GM12891 (cell line): ENCODE measurements around the gene NUP155.

ENCODE experiments used
- DNase-seq: peaks from one replicate; pipeline ENCODE4 v3.0.0; 2011; ENCODE audit warnings: low spot score; ENCODE audit not compliant: insufficient read length
- FAIRE-seq: peaks from 2 replicates; lab custom pipeline; 2011; peaks lifted over from hg19 to GRCh38; lab: Jason Lieb, UNC
- PAX5 ChIP-seq: IDR thresholded peaks from 2 replicates; pipeline ENCODE4 v1.6.1; 2011; ENCODE audit warnings: low read length, moderate library complexity, mild to moderate bottlenecking; ENCODE audit not compliant: insufficient read depth, severe bottlenecking
- POLR2A ChIP-seq: IDR thresholded peaks from 2 replicates; pipeline ENCODE4 v1.6.1; 2011; ENCODE audit warnings: low read depth, low read length, control low read depth
- POLR2AphosphoS5 ChIP-seq: IDR thresholded peaks from 2 replicates; pipeline ENCODE4 v1.6.1; 2011; ENCODE audit warnings: low read depth, low read length, control low read depth
- POU2F2 ChIP-seq: IDR thresholded peaks from 2 replicates; pipeline ENCODE4 v1.6.1; 2011; ENCODE audit warnings: low read depth, mild to moderate bottlenecking, control low read depth, low read length, moderate library complexity
- SPI1 ChIP-seq: IDR thresholded peaks from 2 replicates; pipeline ENCODE4 v1.6.1; 2011; ENCODE audit warnings: low read depth, low read length, control low read depth
- TAF1 ChIP-seq: IDR thresholded peaks from 2 replicates; pipeline ENCODE4 v1.6.1; 2011; ENCODE audit warnings: low read depth, low read length, control low read depth

Gene NUP155

GRCh38 chr5:37247036-37247435 is 123.9 kb downstream of the NUP155 start:
- TF ChIP-seq TAF1 (no peak), POU2F2 (no peak), SPI1 (no peak), POLR2A (no peak), POLR2AphosphoS5 (no peak), PAX5 (no peak)
- DNase-seq (no peak), FAIRE-seq (no peak)
